OCI-M1 (cell line): Measurements from ENCODE around the gene NEGR1.

Source experiments
- DNase-seq: peaks from one replicate; lab custom pipeline; 2025; lab: John Stamatoyannopoulos, UW

NEGR1 gene

GRCh38 chr1:71778940-71779339 is 503.4 kb downstream of the NEGR1 start:
- DNase-seq: no peak

GRCh38 chr1:71777094-71777493 is 505.2 kb downstream of the NEGR1 start:
- no peak for DNase-seq

GRCh38 chr1:71774705-71775104 is 507.6 kb downstream of the NEGR1 start:
- DNase-seq: peak; percentile 54

- peak; percentile 25 for DNase-seq
Observed at GRCh38 chr1:71770121-71770520, 512.2 kb downstream of the NEGR1 start.

- no peak for DNase-seq
Observed at GRCh38 chr1:71766748-71767147, 515.6 kb downstream of the NEGR1 start.

GRCh38 chr1:71762514-71763255 is 519.7 kb downstream of the NEGR1 start:
- DNase-seq: no peak

- no peak for DNase-seq
Observed at GRCh38 chr1:71755441-71755840, 526.9 kb downstream of the NEGR1 start.

- no peak for DNase-seq
Observed at GRCh38 chr1:71753746-71754145, 528.6 kb downstream of the NEGR1 start.

- DNase-seq: no peak
Observed at GRCh38 chr1:71745326-71745725, 537.0 kb downstream of the NEGR1 start.

GRCh38 chr1:71743862-71744261 is 538.5 kb downstream of the NEGR1 start:
- no peak for DNase-seq

- no peak for DNase-seq
Observed at GRCh38 chr1:71738910-71739309, 543.4 kb downstream of the NEGR1 start.

- DNase-seq: no peak
Observed at GRCh38 chr1:71738256-71738655, 544.1 kb downstream of the NEGR1 start.

- DNase-seq: no peak
Observed at GRCh38 chr1:71737768-71738167, 544.6 kb downstream of the NEGR1 start.

- DNase-seq: no peak
Observed at GRCh38 chr1:71733121-71733520, 549.2 kb downstream of the NEGR1 start.

- peak; percentile 30 for DNase-seq
Observed at GRCh38 chr1:71721532-71721931, 560.8 kb downstream of the NEGR1 start.

- DNase-seq: no peak
Observed at GRCh38 chr1:71719330-71719729, 563.0 kb downstream of the NEGR1 start.

GRCh38 chr1:71717186-71717585 is 565.2 kb downstream of the NEGR1 start:
- no peak for DNase-seq

- DNase-seq: no peak
Observed at GRCh38 chr1:71711456-71711855, 570.9 kb downstream of the NEGR1 start.

GRCh38 chr1:71706029-71706671 is 576.2 kb downstream of the NEGR1 start:
- DNase-seq: no peak

GRCh38 chr1:71698186-71698585 is 584.2 kb downstream of the NEGR1 start:
- DNase-seq: no peak

GRCh38 chr1:71695821-71696220 is 586.5 kb downstream of the NEGR1 start:
- peak; percentile 19 for DNase-seq

- no peak for DNase-seq
Observed at GRCh38 chr1:71695084-71695483, 587.3 kb downstream of the NEGR1 start.

- DNase-seq: no peak
Observed at GRCh38 chr1:71693581-71693980, 588.8 kb downstream of the NEGR1 start.

GRCh38 chr1:71689635-71690034 is 592.7 kb downstream of the NEGR1 start:
- DNase-seq: no peak
